ENCODE measurements around the gene SS18. TPM values are rescaled to one million over a fixed set of nuclear protein-coding genes. Genes with fewer than 3 reads are reported as not detected.

Gene SS18
- total RNA-seq, 1 experiment from 2014 or later: 84.6 TPM

DNA sequence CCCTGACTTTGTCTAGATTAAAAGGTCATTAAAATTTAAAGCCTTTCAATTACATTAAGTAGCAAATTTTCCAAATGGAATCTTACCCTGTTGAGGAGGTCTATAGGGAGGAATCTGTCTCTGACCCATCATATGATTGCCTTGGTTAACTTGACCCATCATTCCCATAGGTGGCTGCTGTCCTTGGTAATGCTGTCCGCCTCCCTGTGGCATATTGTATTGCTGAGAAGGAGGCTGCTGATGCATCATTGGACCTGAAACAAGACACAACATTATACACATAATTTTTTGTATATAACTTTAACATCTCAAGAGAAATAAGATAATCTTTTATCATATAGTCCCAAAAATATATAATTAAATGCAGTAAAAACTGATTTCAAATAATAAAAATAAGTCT is 51.2 kb downstream of the SS18 start:
- no peak for DNase-seq (ENCODE audit: low spot score)
- peaks cover 35% of the 10 kb centered on the region for H3K36me3 ChIP-seq (ENCODE audit: insufficient read depth, low read length, poor library complexity, severe bottlenecking)
- ChIA-PET POLR2A (ENCODE audit: low non-redundant PET) (no interaction called here), CTCF (no interaction called here)
- H3K27me3 ChIP-seq (replicated peaks; ENCODE audit: insufficient read depth, low read depth, low read length, poor library complexity): no peaks in the 10 kb centered on the region
- H3K9me3 ChIP-seq (ENCODE audit: low read depth, low read length, poor library complexity, severe bottlenecking): no peaks in the 10 kb centered on the region
- TF ChIP-seq, protein P1, sequence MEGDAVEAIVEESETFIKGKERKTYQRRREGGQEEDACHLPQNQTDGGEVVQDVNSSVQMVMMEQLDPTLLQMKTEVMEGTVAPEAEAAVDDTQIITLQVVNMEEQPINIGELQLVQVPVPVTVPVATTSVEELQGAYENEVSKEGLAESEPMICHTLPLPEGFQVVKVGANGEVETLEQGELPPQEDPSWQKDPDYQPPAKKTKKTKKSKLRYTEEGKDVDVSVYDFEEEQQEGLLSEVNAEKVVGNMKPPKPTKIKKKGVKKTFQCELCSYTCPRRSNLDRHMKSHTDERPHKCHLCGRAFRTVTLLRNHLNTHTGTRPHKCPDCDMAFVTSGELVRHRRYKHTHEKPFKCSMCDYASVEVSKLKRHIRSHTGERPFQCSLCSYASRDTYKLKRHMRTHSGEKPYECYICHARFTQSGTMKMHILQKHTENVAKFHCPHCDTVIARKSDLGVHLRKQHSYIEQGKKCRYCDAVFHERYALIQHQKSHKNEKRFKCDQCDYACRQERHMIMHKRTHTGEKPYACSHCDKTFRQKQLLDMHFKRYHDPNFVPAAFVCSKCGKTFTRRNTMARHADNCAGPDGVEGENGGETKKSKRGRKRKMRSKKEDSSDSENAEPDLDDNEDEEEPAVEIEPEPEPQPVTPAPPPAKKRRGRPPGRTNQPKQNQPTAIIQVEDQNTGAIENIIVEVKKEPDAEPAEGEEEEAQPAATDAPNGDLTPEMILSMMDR (conservative IDR thresholded peaks at IDR 0.05; ENCODE audit: low read depth, low read length): no peak
- TF ChIP-seq EZH2 (IDR thresholded peaks at IDR 0.05; ENCODE audit: borderline replicate concordance, low read depth, low read length, poor library complexity, severe bottlenecking): no peak
- H3K27ac ChIP-seq (ENCODE audit: low read depth, low read length, poor library complexity, severe bottlenecking): no peak overlapping the region
- intact Hi-C loops (cut with micrococcal nuclease; ENCODE audit: unreplicated experiment): no loop called here
- H3K4me3 ChIP-seq (ENCODE audit: low read depth, low read length, poor library complexity, severe bottlenecking): no peak overlapping the region
- H3K4me1 ChIP-seq (ENCODE audit: insufficient read depth, low read length, poor library complexity, severe bottlenecking): no peaks in the 10 kb centered on the region
- no TSS peak for BruUV-seq (replicated peaks)

GRCh38 chr18:26036635-26037034 is 53.8 kb downstream of the SS18 start:
- ChIA-PET POLR2A (ENCODE audit: low non-redundant PET) (no interaction called here), CTCF (no interaction called here)
- no peaks in the 10 kb centered on the region for H3K9me3 ChIP-seq (ENCODE audit: low read depth, low read length, poor library complexity, severe bottlenecking)
- no peak overlapping the region for H3K27ac ChIP-seq (ENCODE audit: low read depth, low read length, poor library complexity, severe bottlenecking)
- H3K4me3 ChIP-seq (ENCODE audit: low read depth, low read length, poor library complexity, severe bottlenecking): no peak overlapping the region
- intact Hi-C loops (cut with micrococcal nuclease; ENCODE audit: unreplicated experiment): no loop called here
- no peaks in the 10 kb centered on the region for H3K4me1 ChIP-seq (ENCODE audit: insufficient read depth, low read length, poor library complexity, severe bottlenecking)
- DNase-seq (ENCODE audit: low spot score): no peak
- TF ChIP-seq EZH2 (IDR thresholded peaks at IDR 0.05; ENCODE audit: borderline replicate concordance, low read depth, low read length, poor library complexity, severe bottlenecking): no peak
- TF ChIP-seq, protein P1 (conservative IDR thresholded peaks at IDR 0.05; ENCODE audit: low read depth, low read length): no peak
- H3K36me3 ChIP-seq (ENCODE audit: insufficient read depth, low read length, poor library complexity, severe bottlenecking): peaks cover 50% of the 10 kb centered on the region
- no TSS peak for BruUV-seq (replicated peaks)
- no peaks in the 10 kb centered on the region for H3K27me3 ChIP-seq (replicated peaks; ENCODE audit: insufficient read depth, low read depth, low read length, poor library complexity)

DNA sequence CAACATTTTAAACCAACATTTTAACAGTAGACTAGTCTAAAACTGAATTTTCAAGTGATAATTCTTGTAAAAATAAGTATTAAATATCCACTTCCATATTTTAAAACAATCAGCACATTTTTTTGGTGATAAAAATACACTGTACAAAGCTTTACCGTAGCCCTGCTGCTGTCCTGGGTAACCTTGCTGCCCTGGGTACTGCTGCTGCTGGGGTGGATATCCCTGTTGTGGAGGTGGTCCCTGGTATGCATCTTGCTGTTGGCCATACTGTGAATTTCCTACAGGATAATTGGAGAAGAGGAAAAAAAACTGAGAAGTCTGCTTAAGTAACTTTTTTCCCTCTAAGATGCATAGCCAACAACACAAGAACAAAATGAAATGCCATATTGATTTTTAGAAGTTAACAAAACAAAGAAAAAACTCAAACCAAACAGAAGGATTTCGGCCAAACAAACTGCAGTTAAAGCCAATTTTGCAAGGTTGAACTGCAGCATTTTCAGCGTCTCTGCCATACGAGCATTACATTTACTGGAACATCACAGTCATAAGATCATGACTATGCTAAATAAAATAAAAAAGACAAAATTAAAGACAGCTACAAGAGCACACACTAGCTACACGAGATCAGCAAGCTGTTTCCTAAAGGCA is 55.4 kb downstream of the SS18 start:
- Histone ChIP-seq H3K27ac (ENCODE audit: low read depth, low read length, poor library complexity, severe bottlenecking) (no peak overlapping the region), H3K27me3 (replicated peaks; ENCODE audit: insufficient read depth, low read depth, low read length, poor library complexity) (no peaks in the 10 kb centered on the region), H3K4me3 (ENCODE audit: low read depth, low read length, poor library complexity, severe bottlenecking) (no peak overlapping the region), H3K36me3 (ENCODE audit: insufficient read depth, low read length, poor library complexity, severe bottlenecking) (peaks cover 60% of the 10 kb centered on the region), H3K4me1 (ENCODE audit: insufficient read depth, low read length, poor library complexity, severe bottlenecking) (no peaks in the 10 kb centered on the region), H3K9me3 (ENCODE audit: low read depth, low read length, poor library complexity, severe bottlenecking) (no peaks in the 10 kb centered on the region)
- no peak for DNase-seq (ENCODE audit: low spot score)
- intact Hi-C loops (cut with micrococcal nuclease; ENCODE audit: unreplicated experiment): no loop called here
- no TSS peak for BruUV-seq (replicated peaks)
- ChIA-PET POLR2A (ENCODE audit: low non-redundant PET) (no interaction called here), CTCF (no interaction called here)
- TF ChIP-seq EZH2 (IDR thresholded peaks at IDR 0.05; ENCODE audit: borderline replicate concordance, low read depth, low read length, poor library complexity, severe bottlenecking): no peak
- TF ChIP-seq, protein P1 (conservative IDR thresholded peaks at IDR 0.05; ENCODE audit: low read depth, low read length): no peak

Measured in A673 (cell line).